ENCODE results near the gene CEP112. TPM values are rescaled to one million over a fixed set of nuclear protein-coding genes. Genes with fewer than 3 reads are reported as not detected.

The CEP112 gene
- total RNA-seq, 4 donors from 2014 or later, result 0.53 to 41.3 (median 5.7) TPM

- no peak for TF ChIP-seq POLR2A (IDR thresholded peaks at IDR 0.05)
- no peak for TF ChIP-seq CTCF (IDR thresholded peaks at IDR 0.05)
- no peak for DNase-seq
Observed at GRCh38 chr17:65601145-65601544, 590.8 kb downstream of the CEP112 start.

GRCh38 chr17:65600518-65600917 lies 591.4 kb downstream of the CEP112 start:
- Histone ChIP-seq H3K4me3 (no peak overlapping the region), H3K4me1 (no peaks in the 10 kb centered on the region), H3K9me3 (no peaks in the 10 kb centered on the region), H3K36me3 (no peaks in the 10 kb centered on the region), H3K27ac (no peak overlapping the region), H3K27me3 (no peaks in the 10 kb centered on the region)
- no peak for DNase-seq
- TF ChIP-seq POLR2A (IDR thresholded peaks at IDR 0.05) (no peak), CTCF (IDR thresholded peaks at IDR 0.05) (no peak)

More at GRCh38 chr17:65601145-65601544, 590.8 kb downstream of the CEP112 start:
- Histone ChIP-seq H3K4me1 (no peaks in the 10 kb centered on the region), H3K27ac (no peak overlapping the region), H3K27me3 (no peaks in the 10 kb centered on the region), H3K36me3 (no peaks in the 10 kb centered on the region), H3K9me3 (no peaks in the 10 kb centered on the region), H3K4me3 (no peak overlapping the region)

DNA sequence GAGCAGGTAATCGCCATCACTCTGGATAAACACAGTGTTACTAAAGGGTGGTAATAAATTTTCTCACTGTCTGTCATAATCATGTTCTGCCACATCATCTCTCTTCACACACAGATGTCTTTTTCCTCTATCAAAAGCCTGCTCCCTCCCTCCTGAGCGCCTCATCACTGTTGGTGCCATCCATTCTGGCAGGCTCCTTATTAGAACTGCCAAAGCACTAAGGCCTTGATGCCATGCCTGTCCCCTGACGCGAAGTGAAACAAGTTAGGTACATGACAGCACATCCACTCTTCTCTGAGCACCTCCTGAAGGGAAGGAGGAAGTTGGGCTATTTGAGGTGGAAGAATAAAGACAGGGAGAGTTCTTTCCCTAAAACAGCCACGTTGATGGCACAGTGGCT lies 592.3 kb downstream of the CEP112 start:
- DNase-seq, result no peak
- Histone ChIP-seq H3K27me3 (no peaks in the 10 kb centered on the region), H3K27ac (no peak overlapping the region), H3K4me1 (peaks cover 0 to under 1% (median 0%) of the 10 kb centered on the region in 4 donors), H3K9me3 (no peaks in the 10 kb centered on the region), H3K36me3 (no peaks in the 10 kb centered on the region), H3K4me3 (no peak overlapping the region)
- no peak for TF ChIP-seq POLR2A (IDR thresholded peaks at IDR 0.05)

GRCh38 chr17:65598746-65599145 lies 593.2 kb downstream of the CEP112 start:
- no peaks in the 10 kb centered on the region for H3K9me3 ChIP-seq
- H3K4me3 ChIP-seq, result no peak overlapping the region
- TF ChIP-seq POLR2A (IDR thresholded peaks at IDR 0.05) (no peak), CTCF (IDR thresholded peaks at IDR 0.05) (no peak)
- no peaks in the 10 kb centered on the region for H3K27me3 ChIP-seq
- no peaks in the 10 kb centered on the region for H3K36me3 ChIP-seq
- H3K4me1 ChIP-seq, result peaks cover 0 to 6% (median 0%) of the 10 kb centered on the region in 4 donors
- no peak for DNase-seq
- no peak overlapping the region for H3K27ac ChIP-seq

DNA sequence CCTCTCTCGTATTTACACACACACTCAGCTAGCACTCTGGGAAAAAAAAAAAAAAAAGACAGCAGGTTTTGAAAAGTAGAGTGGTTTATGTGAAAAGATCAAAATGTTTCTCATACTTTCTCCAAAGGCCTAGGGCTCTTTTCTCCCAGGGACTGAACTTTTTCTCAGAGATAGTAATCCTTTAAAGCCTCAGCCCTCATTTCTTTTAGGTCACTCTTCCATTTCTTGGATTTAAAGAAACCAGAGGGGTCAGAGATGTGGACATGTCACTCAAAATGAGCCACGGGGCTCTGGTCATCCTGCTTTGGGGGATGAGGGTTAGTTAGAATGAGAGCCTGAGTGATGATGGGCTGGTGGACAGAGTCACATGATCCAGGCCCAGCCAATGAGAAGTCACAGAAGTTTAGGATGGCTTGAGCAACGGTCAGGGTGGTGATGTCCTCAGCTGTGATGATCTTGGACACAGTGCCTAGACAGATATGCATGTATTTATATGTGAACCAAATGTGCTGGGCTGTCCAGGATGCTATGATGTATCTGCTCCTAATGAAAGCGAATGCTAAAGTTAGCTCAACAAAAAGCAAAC lies 596.8 kb downstream of the CEP112 start:
- no peaks in the 10 kb centered on the region for H3K27me3 ChIP-seq
- H3K36me3 ChIP-seq, result no peaks in the 10 kb centered on the region
- DNase-seq, result no peak
- H3K9me3 ChIP-seq, result no peaks in the 10 kb centered on the region
- TF ChIP-seq CTCF (IDR thresholded peaks at IDR 0.05) (no peak), POLR2A (IDR thresholded peaks at IDR 0.05) (no peak)
- peaks cover 0 to 6% (median 0%) of the 10 kb centered on the region in 4 donors for H3K4me1 ChIP-seq
- H3K4me3 ChIP-seq, result no peak overlapping the region
- H3K27ac ChIP-seq, result no peak overlapping the region

DNA sequence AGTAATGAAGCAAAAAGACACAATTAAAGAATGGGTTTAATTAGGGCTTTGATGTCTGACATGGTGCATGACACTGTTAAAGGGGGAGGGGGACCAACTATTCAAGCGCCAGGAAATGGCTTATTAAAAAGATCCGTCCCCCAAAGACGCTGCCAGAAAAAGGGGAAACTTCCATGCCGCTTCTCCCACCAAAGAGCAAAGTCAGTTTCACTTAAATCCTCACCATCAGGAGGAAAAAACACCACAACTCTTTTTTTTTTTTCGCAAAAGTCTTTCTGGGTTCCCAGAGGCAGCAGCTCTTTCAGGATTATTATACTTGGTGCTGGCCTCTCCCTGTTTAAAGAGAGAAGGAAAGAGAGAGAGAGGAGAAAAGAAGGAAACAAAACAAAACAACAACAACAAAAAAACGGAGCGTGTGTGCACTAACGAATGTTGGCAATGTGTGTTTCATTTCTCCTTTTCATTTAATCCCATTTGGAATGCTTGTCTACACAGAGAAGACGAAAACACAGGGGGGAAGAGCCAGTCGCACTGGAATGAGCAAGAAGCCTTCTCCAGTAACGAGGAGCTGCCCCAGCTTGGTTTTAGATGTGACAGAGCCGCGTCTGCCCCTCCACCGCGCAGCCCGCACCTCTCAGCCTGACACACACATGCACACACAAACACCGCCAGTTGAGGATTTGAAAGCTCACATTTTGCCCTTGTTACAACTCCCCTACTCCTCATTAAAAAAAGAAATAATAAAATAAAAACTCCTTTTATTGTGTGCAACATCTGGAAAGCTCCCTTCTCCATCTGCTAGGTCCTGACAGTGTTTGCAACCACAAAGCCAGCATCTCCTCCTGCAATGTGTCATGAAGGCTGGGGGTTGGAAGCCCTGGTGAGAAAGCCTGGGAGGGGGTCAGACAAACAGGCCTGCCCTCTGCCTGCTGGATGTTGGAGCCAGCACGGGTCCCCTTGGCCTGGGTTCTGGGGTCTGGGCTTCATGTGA lies 597.8 kb downstream of the CEP112 start:
- Histone ChIP-seq H3K9me3 (no peaks in the 10 kb centered on the region), H3K27ac (no peak overlapping the region), H3K36me3 (no peaks in the 10 kb centered on the region), H3K4me1 (peaks cover 0 to 7% (median under 1%) of the 10 kb centered on the region in 4 donors), H3K4me3 (no peak overlapping the region), H3K27me3 (no peaks in the 10 kb centered on the region)
- no peak for DNase-seq
- TF ChIP-seq POLR2A (IDR thresholded peaks at IDR 0.05) (no peak), CTCF (IDR thresholded peaks at IDR 0.05) (no peak)
